Testis (tissue), 3 donors: ENCODE results near the gene MYF5. TPM values are rescaled to one million over a fixed set of nuclear protein-coding genes. Genes with fewer than 3 reads are reported as not detected.

Experiments used
- DNase-seq: peaks from one replicate; pipeline ENCODE4 v3.0.0-alpha.2; 2019
- H3K27ac ChIP-seq, 2 donors: fragments of 200-600 bp; sonication (generic); one replicate each; pipeline ENCODE4 v1.5.1; 2019
- H3K27me3 ChIP-seq: fragments of 200-600 bp; sonication (generic); one replicate; pipeline ENCODE4 v1.5.1; 2019
- H3K36me3 ChIP-seq: fragments of 200-600 bp; sonication (generic); one replicate; pipeline ENCODE4 v1.5.1; 2017; ENCODE audit warnings: low read depth; ENCODE audit errors: missing control alignments
- H3K4me1 ChIP-seq: fragments of 200-600 bp; sonication (generic); one replicate; pipeline ENCODE4 v1.5.1; 2019
- H3K4me3 ChIP-seq, 2 donors: fragments of 200-600 bp; sonication (generic); one replicate each; pipeline ENCODE4 v1.5.1; 2017 to 2019
- H3K9me3 ChIP-seq: fragments of 200-600 bp; sonication (generic); one replicate; pipeline ENCODE4 v1.5.1; 2017
- CTCF ChIP-seq, 3 experiments: fragments of 450-650 bp in 2 of 3; fragments of 200-600 bp in 1 of 3; sonication (generic) in 1 of 3; IDR thresholded peaks; one replicate each; pipeline ENCODE4 v1.5.1; 2016 to 2019; ENCODE audit warnings: antibody characterized with exemption in 3 of 3, mild to moderate bottlenecking in 2 of 3, moderate library complexity in 1 of 3
- POLR2A ChIP-seq: fragments of 450-650 bp; IDR thresholded peaks from one replicate; pipeline ENCODE4 v1.6.1; 2017; ENCODE audit warnings: antibody characterized with exemption, mild to moderate bottlenecking, moderate library complexity
- WGBS, 2 donors: methylation state at CpG; one replicate each; pipeline ENCODE4 v1.1.5; 2018; 5-methylcytosine and 5-hydroxymethylcytosine counted together
- intact Hi-C: fragments of 100-400 bp; cut with DNase I; formaldehyde crosslinking; loops from one replicate; pipeline ENCODE4 v1.15.1; 2023; ENCODE audit warnings: low total_unique reads
- polyA plus RNA-seq: library from polyadenylated mRNA; stranded (reverse); fragments of 350-450 nt; fragmentation: Illumina TruSeq; extraction: RNeasy Lipid Tissue Mini Kit (QIAGEN cat#74804); gene quantifications from one replicate; pipeline ENCODE4 v1.2.3, GENCODE V29; 2014; ENCODE audit warnings: low read depth, low replicate concordance; ENCODE audit not compliant: insufficient read depth
- total RNA-seq, 2 donors: library from RNA; depleted of rRNA; stranded (reverse); fragments of >200 nt; gene quantifications; one replicate each; pipeline ENCODE4 v1.2.3, GENCODE V29; 2016

MYF5 gene
- total and polyA plus RNA-seq, 3 donors from 2014 or later, result not detected

- no peaks in the 10 kb centered on the region for H3K4me1 ChIP-seq
- 72 to 89% methylated on average over 1 of the region's 1 CpG for WGBS, 2 donors
- no peak for TF ChIP-seq POLR2A
- TF ChIP-seq CTCF (IDR thresholded peaks at IDR 0.05), result no peak
- no peak for DNase-seq
- no peak overlapping the region for H3K27ac ChIP-seq
- H3K9me3 ChIP-seq, result no peaks in the 10 kb centered on the region
- H3K4me3 ChIP-seq, result no peak overlapping the region
- no peaks in the 10 kb centered on the region for H3K27me3 ChIP-seq
- intact Hi-C loops, result no loop called here
- H3K36me3 ChIP-seq, result no peaks in the 10 kb centered on the region
Observed at GRCh38 chr12:80720516-80720915, 3.8 kb downstream of the MYF5 start.

- WGBS, 2 donors, result 82 to 87% methylated on average over 3 of the region's 3 CpGs
- H3K4me3 ChIP-seq, result no peak overlapping the region
- no peak for DNase-seq
- TF ChIP-seq CTCF (IDR thresholded peaks at IDR 0.05) (no peak), POLR2A (no peak)
- no peak overlapping the region for H3K27ac ChIP-seq
- H3K27me3 ChIP-seq, result no peaks in the 10 kb centered on the region
- no peaks in the 10 kb centered on the region for H3K36me3 ChIP-seq
- no peaks in the 10 kb centered on the region for H3K9me3 ChIP-seq
- H3K4me1 ChIP-seq, result no peaks in the 10 kb centered on the region
- intact Hi-C loops, result no loop called here
Observed at GRCh38 chr12:80721326-80721725, 4.6 kb downstream of the MYF5 start.

GRCh38 chr12:80745851-80746505 is 29.3 kb downstream of the MYF5 start:
- H3K27ac ChIP-seq, result no peak overlapping the region
- DNase-seq, result no peak
- intact Hi-C loops, result no loop called here
- no peaks in the 10 kb centered on the region for H3K4me1 ChIP-seq
- H3K36me3 ChIP-seq, result no peaks in the 10 kb centered on the region
- TF ChIP-seq POLR2A (no peak), CTCF (IDR thresholded peaks at IDR 0.05) (no peak)
- H3K4me3 ChIP-seq, result no peak overlapping the region
- 71 to 75% methylated on average over 6 of the region's 6 CpGs for WGBS, 2 donors
- H3K27me3 ChIP-seq, result no peaks in the 10 kb centered on the region
- H3K9me3 ChIP-seq, result no peaks in the 10 kb centered on the region

GRCh38 chr12:80747800-80748199 is 31.1 kb downstream of the MYF5 start:
- no peak for DNase-seq
- intact Hi-C loops, result no loop called here
- Histone ChIP-seq H3K27me3 (no peaks in the 10 kb centered on the region), H3K36me3 (no peaks in the 10 kb centered on the region), H3K4me1 (no peaks in the 10 kb centered on the region), H3K27ac (no peak overlapping the region), H3K4me3 (no peak overlapping the region), H3K9me3 (no peaks in the 10 kb centered on the region)
- TF ChIP-seq CTCF (IDR thresholded peaks at IDR 0.05) (no peak), POLR2A (no peak)
- WGBS, 2 donors, result 45 to 55% methylated on average over 2 of the region's 2 CpGs

- H3K27ac ChIP-seq, result no peak overlapping the region
- H3K9me3 ChIP-seq, result no peaks in the 10 kb centered on the region
- no peaks in the 10 kb centered on the region for H3K36me3 ChIP-seq
- no peak for DNase-seq
- no peak overlapping the region for H3K4me3 ChIP-seq
- WGBS, 2 donors, result 54% methylated on average over 2 of the region's 2 CpGs
- H3K4me1 ChIP-seq, result no peaks in the 10 kb centered on the region
- no peak for TF ChIP-seq CTCF (IDR thresholded peaks at IDR 0.05)
- no peak for TF ChIP-seq POLR2A
- intact Hi-C loops, result no loop called here
- H3K27me3 ChIP-seq, result no peaks in the 10 kb centered on the region
Observed at GRCh38 chr12:80749456-80749855, 32.7 kb downstream of the MYF5 start.
